Endothelial cell of umbilical vein (primary cell): ENCODE data around the gene GPR37L1.

Experiments
- EZH2 ChIP-seq: IDR thresholded peaks from 2 replicates; pipeline ENCODE4 v1.6.1; 2012; ENCODE audit warnings: borderline replicate concordance, low read depth, mild to moderate bottlenecking, moderate library complexity, low read length, inconsistent platforms; ENCODE audit not compliant: severe bottlenecking
- GATA2 ChIP-seq: IDR thresholded peaks from 2 replicates; pipeline ENCODE4 v1.7.0; 2011; ENCODE audit warnings: low read depth, mild to moderate bottlenecking, moderate library complexity, mixed read lengths, low read length; ENCODE audit not compliant: insufficient read length, insufficient read depth
- JUN ChIP-seq: IDR thresholded peaks from 2 replicates; pipeline ENCODE4 v1.6.1; 2011; ENCODE audit warnings: borderline replicate concordance, low read depth; ENCODE audit not compliant: insufficient read length, insufficient read depth
- POLR2A ChIP-seq: IDR thresholded peaks from 2 replicates; pipeline ENCODE4 v1.6.1; 2012; ENCODE audit warnings: low read depth, mild to moderate bottlenecking, control low read depth, low read length
- TF ChIP-seq, protein P1 (sequence below), 2 donors: IDR thresholded peaks; 1 replicate in 1 of 2; 2 replicates in 1 of 2; pipeline ENCODE4 v1.5.1; 2011; ENCODE audit warnings: low read length in 2 of 2, mild to moderate bottlenecking in 2 of 2, moderate library complexity in 2 of 2, control low read depth in 1 of 2, inconsistent platforms in 1 of 2, low read depth in 1 of 2; ENCODE audit not compliant: insufficient read depth in 1 of 2; ENCODE audit errors: extremely low read depth in 1 of 2
- TF ChIP-seq, protein P2 (sequence below): IDR thresholded peaks from 2 replicates; pipeline ENCODE4 v1.6.1; 2011; ENCODE audit not compliant: insufficient read depth, insufficient read length

- TF ChIP-seq, protein P1, sequence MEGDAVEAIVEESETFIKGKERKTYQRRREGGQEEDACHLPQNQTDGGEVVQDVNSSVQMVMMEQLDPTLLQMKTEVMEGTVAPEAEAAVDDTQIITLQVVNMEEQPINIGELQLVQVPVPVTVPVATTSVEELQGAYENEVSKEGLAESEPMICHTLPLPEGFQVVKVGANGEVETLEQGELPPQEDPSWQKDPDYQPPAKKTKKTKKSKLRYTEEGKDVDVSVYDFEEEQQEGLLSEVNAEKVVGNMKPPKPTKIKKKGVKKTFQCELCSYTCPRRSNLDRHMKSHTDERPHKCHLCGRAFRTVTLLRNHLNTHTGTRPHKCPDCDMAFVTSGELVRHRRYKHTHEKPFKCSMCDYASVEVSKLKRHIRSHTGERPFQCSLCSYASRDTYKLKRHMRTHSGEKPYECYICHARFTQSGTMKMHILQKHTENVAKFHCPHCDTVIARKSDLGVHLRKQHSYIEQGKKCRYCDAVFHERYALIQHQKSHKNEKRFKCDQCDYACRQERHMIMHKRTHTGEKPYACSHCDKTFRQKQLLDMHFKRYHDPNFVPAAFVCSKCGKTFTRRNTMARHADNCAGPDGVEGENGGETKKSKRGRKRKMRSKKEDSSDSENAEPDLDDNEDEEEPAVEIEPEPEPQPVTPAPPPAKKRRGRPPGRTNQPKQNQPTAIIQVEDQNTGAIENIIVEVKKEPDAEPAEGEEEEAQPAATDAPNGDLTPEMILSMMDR (IDR thresholded peaks at IDR 0.05; ENCODE audit: extremely low read depth in 1 of 2, insufficient read depth in 1 of 2, low read depth in 1 of 2, low read length in 2 of 2), result no peak
- no peak for TF ChIP-seq POLR2A
- TF ChIP-seq GATA2, result no peak
- TF ChIP-seq EZH2, result no peak
- TF ChIP-seq, protein P2, sequence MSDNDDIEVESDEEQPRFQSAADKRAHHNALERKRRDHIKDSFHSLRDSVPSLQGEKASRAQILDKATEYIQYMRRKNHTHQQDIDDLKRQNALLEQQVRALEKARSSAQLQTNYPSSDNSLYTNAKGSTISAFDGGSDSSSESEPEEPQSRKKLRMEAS, result no peak
- no peak for TF ChIP-seq JUN
Observed at GRCh38 chr1:202101184-202101583, 21.5 kb upstream of the GPR37L1 start.
